Mesenchymal stem cell (in vitro differentiated cells and primary cell): ENCODE measurements around the gene ARMC8.

Experiments
- DNase-seq: peaks from one replicate; pipeline ENCODE4 v3.0.0-alpha.2; 2013
- H2AFZ ChIP-seq: one replicate; pipeline ENCODE4 v1.6.1; 2013; ENCODE audit warnings: low read depth, mild to moderate bottlenecking, control low read depth, inconsistent platforms, low read length, moderate library complexity
- H2AK5ac ChIP-seq: 2 replicates; pipeline ENCODE4 v1.6.1; 2013; ENCODE audit warnings: low read length, moderate library complexity, mild to moderate bottlenecking, inconsistent platforms; ENCODE audit not compliant: severe bottlenecking
- H2BK120ac ChIP-seq: one replicate; pipeline ENCODE4 v1.6.1; 2013; ENCODE audit warnings: low read depth, mild to moderate bottlenecking, inconsistent platforms, low read length, moderate library complexity
- H2BK12ac ChIP-seq, 2 experiments: one replicate each; pipeline ENCODE4 v1.6.1; 2013; ENCODE audit warnings: inconsistent platforms in 2 of 2, low read length in 2 of 2, mild to moderate bottlenecking in 2 of 2, moderate library complexity in 2 of 2, control low read depth in 1 of 2
- H2BK15ac ChIP-seq: one replicate; pipeline ENCODE4 v1.6.1; 2013; ENCODE audit warnings: mild to moderate bottlenecking, low read depth, inconsistent platforms; ENCODE audit not compliant: poor library complexity, severe bottlenecking
- H2BK5ac ChIP-seq: 2 replicates; pipeline ENCODE4 v1.6.1; 2013; ENCODE audit warnings: low read depth, mild to moderate bottlenecking, low read length, control low read depth, inconsistent platforms; ENCODE audit not compliant: poor library complexity, severe bottlenecking
- H3K14ac ChIP-seq, 2 experiments: one replicate each; pipeline ENCODE4 v1.6.1; 2013; ENCODE audit warnings: inconsistent platforms in 2 of 2, low read length in 2 of 2, control low read depth in 1 of 2, mild to moderate bottlenecking in 1 of 2, moderate library complexity in 1 of 2
- H3K18ac ChIP-seq, 2 experiments: one replicate each; pipeline ENCODE4 v1.6.1; 2013; ENCODE audit warnings: inconsistent platforms in 2 of 2, low read length in 2 of 2, control low read depth in 1 of 2, low read depth in 1 of 2, mild to moderate bottlenecking in 1 of 2
- H3K23ac ChIP-seq, 2 experiments: one replicate each; pipeline ENCODE4 v1.6.1; 2013; ENCODE audit warnings: inconsistent platforms in 2 of 2, low read length in 2 of 2, mild to moderate bottlenecking in 2 of 2, moderate library complexity in 2 of 2, control low read depth in 1 of 2
- H3K27ac ChIP-seq: 2 replicates; pipeline ENCODE4 v1.5.1; 2013; ENCODE audit warnings: mild to moderate bottlenecking, moderate library complexity, low read length, control low read depth, inconsistent platforms; ENCODE audit not compliant: poor library complexity, severe bottlenecking
- H3K27me3 ChIP-seq, 2 experiments: 2 replicates each; pipeline versions ENCODE4 v1.6.1 to v1.7.0; 2013; ENCODE audit warnings: low read length in 2 of 2, mild to moderate bottlenecking in 2 of 2, moderate library complexity in 2 of 2, control low read depth in 1 of 2, inconsistent platforms in 1 of 2; ENCODE audit not compliant: control insufficient read depth in 1 of 2, insufficient read depth in 1 of 2
- H3K36me3 ChIP-seq, 2 experiments: 2 replicates each; pipeline versions ENCODE4 v1.6.1 to v1.7.0; 2013; ENCODE audit warnings: low read length in 2 of 2, control low read depth in 1 of 2, inconsistent platforms in 1 of 2, low read depth in 1 of 2, mild to moderate bottlenecking in 1 of 2; ENCODE audit not compliant: insufficient read depth in 2 of 2, control insufficient read depth in 1 of 2
- H3K4ac ChIP-seq, 2 experiments: one replicate each; pipeline ENCODE4 v1.6.1; 2013; ENCODE audit warnings: inconsistent platforms in 2 of 2, low read length in 2 of 2, mild to moderate bottlenecking in 2 of 2, moderate library complexity in 2 of 2, control low read depth in 1 of 2, low read depth in 1 of 2
- H3K4me1 ChIP-seq: 2 replicates; pipeline ENCODE4 v1.6.1; 2013; ENCODE audit warnings: low read depth, low read length, control low read depth; ENCODE audit not compliant: control insufficient read depth, insufficient read depth
- H3K4me2 ChIP-seq: 2 replicates; pipeline ENCODE4 v1.6.1; 2013; ENCODE audit warnings: low read length, mild to moderate bottlenecking, inconsistent platforms; ENCODE audit not compliant: poor library complexity, severe bottlenecking
- H3K4me3 ChIP-seq, 2 experiments: 2 replicates each; pipeline versions ENCODE4 v1.5.1 to v1.7.0; 2013; ENCODE audit warnings: low read length in 2 of 2, mild to moderate bottlenecking in 2 of 2, control low read depth in 1 of 2, low read depth in 1 of 2; ENCODE audit not compliant: insufficient read depth in 1 of 2
- H3K79me1 ChIP-seq: replicated peaks from 2 replicates; pipeline ENCODE4 v1.6.1; 2013; ENCODE audit warnings: mild to moderate bottlenecking, control low read depth, low read length, inconsistent platforms; ENCODE audit not compliant: poor library complexity, severe bottlenecking
- H3K9ac ChIP-seq: 2 replicates; pipeline ENCODE4 v1.7.0; 2013; ENCODE audit warnings: mild to moderate bottlenecking, low read length, moderate library complexity
- H3K9me3 ChIP-seq: 2 replicates; pipeline ENCODE4 v1.7.0; 2013; ENCODE audit warnings: mild to moderate bottlenecking, low read length; ENCODE audit not compliant: control insufficient read depth
- H4K8ac ChIP-seq: one replicate; pipeline ENCODE4 v1.6.1; 2013; ENCODE audit warnings: inconsistent platforms, mild to moderate bottlenecking, low read length, moderate library complexity
- H4K91ac ChIP-seq: one replicate; pipeline ENCODE4 v1.6.1; 2013; ENCODE audit warnings: mild to moderate bottlenecking, low read length, inconsistent platforms
- WGBS: methylation state at CpG from one replicate; pipeline ENCODE4 v1.1.7; 2013; ENCODE audit warnings: mixed read lengths; 5-methylcytosine and 5-hydroxymethylcytosine counted together

The ARMC8 gene

DNA sequence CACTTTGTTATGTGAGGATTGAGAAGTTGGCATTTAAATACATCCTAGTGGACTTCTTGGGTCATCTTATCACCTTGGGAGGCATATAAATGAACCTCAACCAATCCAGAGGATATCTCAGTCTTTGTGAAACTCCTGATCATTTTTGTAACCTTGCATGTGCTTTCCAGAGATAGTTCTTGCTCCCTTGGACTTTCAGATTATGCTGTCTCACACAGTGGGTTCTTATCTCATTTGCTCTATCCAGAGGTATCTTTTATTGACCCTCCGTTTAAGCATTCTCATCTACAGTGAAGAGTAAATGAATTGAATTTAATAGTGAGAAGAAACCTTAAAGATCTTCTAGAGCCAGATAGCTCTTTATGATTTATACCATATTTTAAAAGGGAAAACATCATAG, 10.4 kb downstream of the ARMC8 start:
- Histone ChIP-seq H3K36me3 (peaks cover 0 to 2% of the 10 kb centered on the region in 2 experiments), H3K23ac (no peak overlapping the region), H3K4me3 (no peak overlapping the region), H3K18ac (no peak overlapping the region), H3K4me2 (no peak overlapping the region), H2BK12ac (no peak overlapping the region), H2BK5ac (no peak overlapping the region), H3K9ac (no peak overlapping the region), H4K91ac (no peak overlapping the region), H4K8ac (no peak overlapping the region), H2AK5ac (no peak overlapping the region), H3K4ac (no peak overlapping the region), H2BK15ac (no peak overlapping the region), H3K79me1 (peaks cover 3% of the 10 kb centered on the region), H2AFZ (no peak overlapping the region), H3K9me3 (no peaks in the 10 kb centered on the region), H3K4me1 (no peaks in the 10 kb centered on the region), H3K27me3 (no peaks in the 10 kb centered on the region), H2BK120ac (no peak overlapping the region), H3K14ac (no peak overlapping the region), H3K27ac (no peak overlapping the region)
- no CpG with 5 or more reads among the region's 1 CpG for WGBS
- DNase-seq = no peak

DNA sequence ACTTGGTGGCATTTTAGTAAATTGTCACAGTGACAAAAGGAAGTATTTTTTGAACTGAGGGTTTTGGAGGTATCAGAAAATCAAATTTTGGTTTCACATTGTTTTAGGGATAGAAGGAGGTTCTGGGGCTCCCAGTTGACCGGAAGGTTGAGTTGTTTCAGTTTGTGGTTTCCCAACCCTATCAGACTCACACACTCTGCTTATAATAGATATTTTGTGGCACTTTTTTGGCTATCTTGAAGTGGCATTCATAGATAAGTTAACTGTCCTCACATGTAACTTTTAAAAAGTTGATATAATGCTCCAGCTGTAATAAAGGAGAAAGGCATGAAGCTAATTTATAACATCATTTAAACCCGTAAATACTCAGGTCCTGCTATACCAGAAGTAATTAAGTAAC, 12.8 kb downstream of the ARMC8 start:
- H4K91ac ChIP-seq = no peak overlapping the region
- DNase-seq = no peak
- peaks cover 5% of the 10 kb centered on the region for H3K79me1 ChIP-seq
- no peak overlapping the region for H3K27ac ChIP-seq
- no peak overlapping the region for H3K18ac ChIP-seq
- H3K27me3 ChIP-seq = no peaks in the 10 kb centered on the region
- H3K23ac ChIP-seq = no peak overlapping the region
- WGBS = no CpG with 5 or more reads among the region's 2 CpGs
- H4K8ac ChIP-seq = no peak overlapping the region
- H3K9ac ChIP-seq = no peak overlapping the region
- H3K36me3 ChIP-seq = no peaks in the 10 kb centered on the region
- H2AK5ac ChIP-seq = no peak overlapping the region
- H3K4me1 ChIP-seq = peaks cover 2% of the 10 kb centered on the region
- H2BK5ac ChIP-seq = no peak overlapping the region
- no peak overlapping the region for H3K4me3 ChIP-seq
- no peak overlapping the region for H2BK12ac ChIP-seq
- H2AFZ ChIP-seq = no peak overlapping the region
- no peak overlapping the region for H3K14ac ChIP-seq
- H3K9me3 ChIP-seq = no peaks in the 10 kb centered on the region
- H3K4ac ChIP-seq = no peak overlapping the region
- H2BK15ac ChIP-seq = no peak overlapping the region
- no peak overlapping the region for H3K4me2 ChIP-seq
- H2BK120ac ChIP-seq = no peak overlapping the region

DNA sequence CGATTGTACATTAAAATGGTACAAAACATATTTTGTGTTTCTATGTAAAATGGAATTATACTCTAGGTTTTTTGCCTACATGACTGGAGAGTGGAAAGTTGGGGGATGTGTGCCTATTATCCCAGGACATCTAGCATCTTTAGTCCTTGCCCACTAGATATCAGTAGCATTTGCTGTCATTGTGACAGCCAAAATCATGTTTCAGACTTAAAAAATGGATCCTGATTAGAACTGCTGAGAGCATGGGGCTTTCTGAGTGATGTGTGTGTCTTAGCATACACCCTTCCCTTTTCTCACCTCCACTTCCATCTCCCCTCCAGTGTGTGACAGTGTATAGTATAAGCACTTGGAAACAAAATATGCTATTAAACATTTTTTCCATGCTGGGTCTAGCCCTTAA, 13.3 kb downstream of the ARMC8 start:
- Histone ChIP-seq H4K91ac (no peak overlapping the region), H2AFZ (no peak overlapping the region), H3K4me1 (peaks cover 2% of the 10 kb centered on the region), H3K27me3 (no peaks in the 10 kb centered on the region), H2BK15ac (no peak overlapping the region), H4K8ac (no peak overlapping the region), H3K14ac (no peak overlapping the region), H3K9ac (no peak overlapping the region), H3K36me3 (no peaks in the 10 kb centered on the region), H3K4me2 (no peak overlapping the region), H3K27ac (no peak overlapping the region), H3K4ac (no peak overlapping the region), H2BK12ac (no peak overlapping the region), H3K9me3 (no peaks in the 10 kb centered on the region), H3K4me3 (no peak overlapping the region), H3K18ac (no peak overlapping the region), H2BK120ac (no peak overlapping the region), H2BK5ac (no peak overlapping the region), H2AK5ac (no peak overlapping the region), H3K79me1 (peaks cover 6% of the 10 kb centered on the region), H3K23ac (no peak overlapping the region)
- no peak for DNase-seq
- no CpG with 5 or more reads among the region's 1 CpG for WGBS

DNA sequence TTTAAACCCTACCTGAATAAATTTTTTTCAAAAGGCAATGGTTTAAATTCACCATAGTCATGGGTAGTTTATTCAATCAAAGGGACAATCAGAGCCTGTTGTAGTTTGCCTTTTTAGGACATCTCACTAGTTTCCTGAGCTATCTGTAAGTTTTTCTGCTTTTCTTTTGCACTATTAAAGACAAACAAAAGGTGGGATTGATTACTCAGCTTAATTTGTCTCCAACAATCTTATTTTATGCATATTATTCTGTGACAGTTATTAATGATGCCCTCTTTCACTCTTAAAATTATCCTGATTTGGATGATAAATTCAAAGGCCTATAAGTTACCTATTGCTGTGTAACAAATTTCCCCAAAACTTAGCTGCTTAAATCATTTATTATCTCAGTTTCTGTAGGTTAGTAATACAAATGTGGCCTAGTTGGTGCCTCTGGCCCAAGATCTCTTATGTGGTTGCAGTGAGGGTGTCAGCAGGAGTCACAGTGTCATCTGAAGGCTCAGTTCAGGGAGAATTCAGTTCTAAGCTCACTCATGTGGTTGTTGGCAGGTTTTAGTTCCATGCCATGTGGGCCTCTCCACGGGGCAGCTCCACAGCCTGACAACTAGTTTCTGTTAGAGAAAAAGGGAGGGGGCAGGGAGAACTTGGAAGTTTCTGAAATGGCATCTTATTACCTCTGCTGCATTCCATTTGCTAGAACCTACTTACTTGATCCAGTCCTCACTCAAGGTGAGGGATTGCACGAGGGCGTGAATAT, 16.0 kb downstream of the ARMC8 start:
- no peak overlapping the region for H3K4ac ChIP-seq
- H3K4me3 ChIP-seq = no peak overlapping the region
- no peak overlapping the region for H2AFZ ChIP-seq
- no peak overlapping the region for H3K23ac ChIP-seq
- no peak overlapping the region for H3K9ac ChIP-seq
- no peak overlapping the region for H3K4me2 ChIP-seq
- no peak overlapping the region for H4K91ac ChIP-seq
- WGBS = 100% methylated on average over 3 of the region's 3 CpGs
- peaks cover 14% of the 10 kb centered on the region for H3K79me1 ChIP-seq
- H4K8ac ChIP-seq = no peak overlapping the region
- H3K18ac ChIP-seq = no peak overlapping the region
- H3K36me3 ChIP-seq = no peaks in the 10 kb centered on the region
- no peak overlapping the region for H2BK15ac ChIP-seq
- no peak overlapping the region for H2AK5ac ChIP-seq
- H2BK120ac ChIP-seq = no peak overlapping the region
- H2BK12ac ChIP-seq = no peak overlapping the region
- no peak overlapping the region for H2BK5ac ChIP-seq
- H3K27me3 ChIP-seq = no peaks in the 10 kb centered on the region
- no peaks in the 10 kb centered on the region for H3K9me3 ChIP-seq
- DNase-seq = no peak
- peaks cover 2% of the 10 kb centered on the region for H3K4me1 ChIP-seq
- H3K14ac ChIP-seq = no peak overlapping the region
- no peak overlapping the region for H3K27ac ChIP-seq
